BLaER1 treated with 17β-estradiol and CSF1 and Interleukin-3, amounts not matched to agents 10 nM and 100 nM (cell line): ENCODE results near the gene ANKLE2.

ENCODE experiments used
- H3K27ac ChIP-seq, 11 experiments: shearing (Covaris generic); formaldehyde crosslinking; 2 replicates each; pipeline ENCODE4 v1.8.1; 2022
- H3K27me3 ChIP-seq, 11 experiments: shearing (Covaris generic); formaldehyde crosslinking; 2 replicates each; pipeline ENCODE4 v1.8.1; 2022
- H3K36me3 ChIP-seq, 11 experiments: shearing (Covaris generic); formaldehyde crosslinking; 2 replicates each; pipeline ENCODE4 v1.8.1; 2022
- H3K4me1 ChIP-seq, 10 experiments: shearing (Covaris generic); formaldehyde crosslinking; 2 replicates each; pipeline ENCODE4 v1.8.1; 2022
- H3K4me2 ChIP-seq, 11 experiments: shearing (Covaris generic); formaldehyde crosslinking; 2 replicates each; pipeline ENCODE4 v1.8.1; 2022
- H3K4me3 ChIP-seq, 10 experiments: shearing (Covaris generic); formaldehyde crosslinking; 2 replicates each; pipeline ENCODE4 v1.8.1; 2022
- H3K9ac ChIP-seq, 11 experiments: shearing (Covaris generic); formaldehyde crosslinking; 2 replicates each; pipeline ENCODE4 v1.8.1; 2022
- H3K9me3 ChIP-seq, 11 experiments: shearing (Covaris generic); formaldehyde crosslinking; replicated peaks in 1 of 11; 2 replicates each; pipeline ENCODE4 v1.8.1; 2022
- H4K20me1 ChIP-seq, 11 experiments: shearing (Covaris generic); formaldehyde crosslinking; 2 replicates each; pipeline ENCODE4 v1.8.1; 2022
- Cebpa-rat ChIP-seq, 11 experiments: shearing (Covaris generic); IDR thresholded peaks; 2 replicates each; pipeline ENCODE4 v1.8.1; 2022

Gene ANKLE2

DNA sequence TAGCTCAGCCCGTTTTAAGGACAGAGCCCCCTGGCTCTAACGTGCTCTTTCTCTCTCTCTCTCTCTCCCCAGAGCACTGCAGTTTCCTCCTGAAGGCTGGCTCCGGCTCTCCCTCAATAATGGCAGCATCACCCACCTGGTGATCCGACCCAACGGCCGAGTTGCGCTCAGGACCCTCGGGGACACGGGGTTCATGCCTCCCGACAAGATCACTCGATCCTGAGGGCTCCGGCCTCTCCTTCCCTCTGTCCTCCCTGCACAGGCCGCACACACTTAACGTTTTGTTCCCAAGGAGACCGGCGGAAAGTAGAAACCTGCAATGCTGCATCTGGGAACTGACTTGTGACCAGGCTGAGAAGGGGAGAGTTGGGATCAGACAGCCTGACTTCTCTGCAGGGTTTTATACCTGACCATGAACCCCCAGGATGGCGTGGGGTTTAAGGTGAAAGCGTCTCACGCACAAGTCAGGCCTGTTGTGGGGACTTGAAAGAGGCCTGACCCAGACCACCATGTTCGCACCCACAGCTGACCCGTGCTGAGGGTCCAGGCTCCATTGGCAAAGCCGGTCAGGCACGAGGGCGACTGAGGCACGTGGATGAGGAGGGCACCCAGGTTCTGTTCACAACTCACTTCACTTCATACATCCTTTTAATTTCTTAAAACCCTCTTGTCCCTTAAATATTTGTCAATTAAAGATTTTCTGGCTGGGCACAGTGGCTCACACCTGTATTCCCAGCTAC, 40.9 kb downstream of the ANKLE2 start:
- no peak overlapping the region for H3K4me2 ChIP-seq
- no peaks in the 10 kb centered on the region for H3K27me3 ChIP-seq
- H3K9ac ChIP-seq: no peak overlapping the region
- H4K20me1 ChIP-seq: peaks cover 57 to 97% (median 95%) of the 10 kb centered on the region in 11 experiments
- TF ChIP-seq Cebpa-rat (IDR thresholded peaks at IDR 0.05): no peak
- H3K9me3 ChIP-seq: no peaks in the 10 kb centered on the region
- no peak overlapping the region for H3K27ac ChIP-seq
- H3K36me3 ChIP-seq: peaks cover 79 to 97% (median 89%) of the 10 kb centered on the region in 11 experiments
- no peak overlapping the region for H3K4me3 ChIP-seq
- peaks cover 15 to 23% (median 19%) of the 10 kb centered on the region in 10 experiments for H3K4me1 ChIP-seq

DNA sequence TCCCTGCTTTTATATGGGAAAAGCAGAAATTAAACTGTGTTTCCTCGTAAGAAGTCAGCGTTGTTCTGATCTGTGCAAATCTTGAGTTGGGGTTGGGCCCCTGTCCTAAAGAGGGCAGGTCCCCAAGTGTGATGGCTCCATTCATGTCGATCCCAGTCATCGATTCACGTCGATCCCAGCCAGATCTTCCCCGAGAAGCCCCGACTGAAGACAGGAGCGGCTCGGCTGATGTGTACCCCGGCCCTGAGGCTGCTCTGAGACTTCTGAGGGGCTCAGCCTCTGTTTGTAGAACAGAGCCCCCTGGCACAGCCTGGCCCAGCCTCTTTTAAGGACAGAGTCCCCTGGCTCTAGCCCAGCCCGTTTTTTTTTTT, 41.7 kb downstream of the ANKLE2 start:
- H3K27ac ChIP-seq: no peak overlapping the region
- peaks cover 77 to 97% (median 89%) of the 10 kb centered on the region in 11 experiments for H3K36me3 ChIP-seq

DNA sequence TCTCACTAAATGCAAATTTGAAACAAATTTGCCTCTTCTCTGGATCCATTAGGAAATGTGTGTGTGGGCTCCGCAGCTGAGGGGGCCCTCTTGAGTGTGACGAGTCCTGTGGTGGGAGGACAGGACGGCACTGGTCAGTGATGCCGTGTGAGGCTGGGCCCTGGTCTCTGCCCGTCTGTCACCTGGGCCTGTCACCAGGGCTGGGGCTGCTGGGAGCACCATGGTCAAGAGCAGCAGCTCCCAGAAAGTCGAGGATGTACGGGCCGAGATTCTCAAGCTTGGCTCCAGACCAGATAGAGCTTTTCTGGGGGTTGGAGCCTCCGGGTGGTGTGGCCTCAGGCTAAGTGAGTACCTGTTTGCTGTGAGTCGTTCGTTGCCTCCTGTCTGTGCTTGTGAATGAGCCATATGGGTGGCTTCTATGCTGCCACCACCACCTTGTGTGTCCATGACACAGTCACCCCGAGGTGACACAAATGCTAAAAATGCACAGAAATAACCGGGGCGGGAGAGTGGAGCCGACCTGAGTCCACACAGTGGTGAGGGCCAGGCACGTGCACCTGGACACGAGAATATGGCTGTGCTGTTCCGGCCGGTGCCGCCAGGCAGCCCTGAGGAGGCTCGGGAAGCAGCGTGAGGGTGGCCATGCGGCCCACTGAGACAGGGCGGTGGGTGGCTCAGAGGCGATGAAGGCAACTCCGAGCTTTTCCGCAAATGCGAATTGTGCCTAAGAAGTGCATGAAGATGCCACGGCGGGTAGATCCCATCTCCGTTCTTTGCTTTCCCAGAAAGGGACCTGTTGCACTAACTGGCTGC, 42.3 kb downstream of the ANKLE2 start:
- Histone ChIP-seq H3K4me2 (no peak overlapping the region), H4K20me1 (peaks cover 50 to 97% (median 94%) of the 10 kb centered on the region in 11 experiments; a peak in 21 of 22 replicates), H3K27me3 (no peaks in the 10 kb centered on the region), H3K4me1 (peaks cover 15 to 24% (median 19%) of the 10 kb centered on the region in 10 experiments), H3K9ac (no peak overlapping the region), H3K27ac (no peak overlapping the region), H3K36me3 (peaks cover 77 to 97% (median 89%) of the 10 kb centered on the region in 11 experiments), H3K9me3 (no peaks in the 10 kb centered on the region), H3K4me3 (no peak overlapping the region)
- TF ChIP-seq Cebpa-rat (IDR thresholded peaks at IDR 0.05): no peak

More for the DNA sequence above, 41.7 kb downstream of the ANKLE2 start:
- H3K4me2 ChIP-seq: no peak overlapping the region
- TF ChIP-seq Cebpa-rat (IDR thresholded peaks at IDR 0.05): no peak
- no peak overlapping the region for H3K4me3 ChIP-seq
- H3K4me1 ChIP-seq: peaks cover 15 to 23% (median 19%) of the 10 kb centered on the region in 10 experiments
- peaks cover 56 to 97% (median 94%) of the 10 kb centered on the region in 11 experiments for H4K20me1 ChIP-seq
- H3K27me3 ChIP-seq: no peaks in the 10 kb centered on the region
- no peaks in the 10 kb centered on the region for H3K9me3 ChIP-seq
- no peak overlapping the region for H3K9ac ChIP-seq

DNA sequence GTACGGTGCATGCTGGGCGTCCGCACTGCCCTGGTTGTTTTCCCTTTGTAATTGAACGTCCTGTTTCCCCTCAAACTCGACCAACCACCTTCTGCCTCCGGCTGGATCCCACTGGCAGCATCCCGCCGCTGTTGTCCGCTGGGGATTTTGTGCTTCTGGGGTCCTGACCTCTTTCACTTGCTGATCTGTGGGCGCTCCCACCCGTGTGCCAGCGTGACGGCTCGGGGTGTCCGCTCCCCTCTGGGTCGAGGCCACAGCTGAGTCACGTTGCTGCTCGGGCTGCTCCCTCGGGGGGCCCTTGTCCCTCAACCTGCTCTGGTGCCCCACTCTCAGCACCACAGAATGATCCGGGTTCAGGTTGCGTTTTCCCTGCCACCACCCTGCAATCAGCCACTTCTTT, 43.0 kb downstream of the ANKLE2 start:
- no peak for TF ChIP-seq Cebpa-rat (IDR thresholded peaks at IDR 0.05)
- Histone ChIP-seq H4K20me1 (peaks cover 47 to 97% (median 94%) of the 10 kb centered on the region in 11 experiments; a peak in 21 of 22 replicates), H3K9ac (no peak overlapping the region), H3K4me3 (no peak overlapping the region), H3K36me3 (peaks cover 71 to 97% (median 89%) of the 10 kb centered on the region in 11 experiments), H3K4me2 (no peak overlapping the region), H3K9me3 (no peaks in the 10 kb centered on the region), H3K27ac (no peak overlapping the region), H3K4me1 (peaks cover 16 to 29% (median 22%) of the 10 kb centered on the region in 10 experiments), H3K27me3 (no peaks in the 10 kb centered on the region)

DNA sequence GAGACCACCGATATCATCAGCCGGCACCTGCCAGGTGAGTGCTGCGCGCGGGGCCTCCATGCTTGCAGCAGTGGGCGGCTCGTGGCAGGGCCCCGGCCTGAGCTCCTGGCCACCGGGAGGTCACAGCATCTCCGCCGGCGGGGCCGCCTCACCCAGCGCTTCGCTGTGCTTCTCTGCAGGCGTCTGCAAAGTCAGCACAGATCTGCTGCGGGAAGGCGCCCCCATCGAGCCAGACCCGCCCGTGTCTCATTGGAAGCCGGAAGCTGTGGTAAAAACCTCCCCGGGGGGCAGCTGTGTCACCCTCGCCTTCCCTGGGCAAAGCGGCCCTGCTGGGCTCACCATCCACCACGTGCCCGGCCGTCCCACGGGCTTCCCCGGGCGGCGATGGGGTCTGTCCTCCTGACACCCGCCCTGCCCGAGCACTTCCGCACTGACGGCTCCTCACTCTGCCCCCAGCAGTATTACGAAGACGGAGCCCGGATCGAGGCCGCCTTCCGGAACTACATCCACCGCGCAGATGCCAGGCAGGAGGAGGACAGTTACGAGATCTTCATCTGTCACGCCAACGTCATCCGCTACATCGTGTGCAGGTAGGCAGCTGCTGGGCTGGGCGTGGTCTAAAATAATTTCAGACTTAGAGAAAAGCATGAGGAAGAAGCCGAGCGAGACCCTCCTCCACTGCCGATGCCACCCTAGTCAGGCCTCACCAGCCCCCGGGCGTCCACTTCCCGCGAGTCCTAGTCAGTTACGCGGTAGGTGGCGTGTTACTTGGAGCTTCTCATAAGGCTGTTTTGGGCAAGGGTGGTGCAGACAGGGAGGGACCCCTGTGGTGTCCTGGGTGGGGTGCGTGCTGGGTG, 43.9 kb downstream of the ANKLE2 start:
- peaks cover 25 to 37% (median 30%) of the 10 kb centered on the region in 10 experiments for H3K4me1 ChIP-seq
- H3K4me3 ChIP-seq: no peak overlapping the region
- peak overlapping the region in 8 of 11 experiments; percentile 23 to 60 (median 51); a peak in 13 of 22 replicates for H3K27ac ChIP-seq
- H3K9me3 ChIP-seq: no peaks in the 10 kb centered on the region
- H3K4me2 ChIP-seq: peak overlapping the region; percentile 58 to 78 (median 65)
- H3K9ac ChIP-seq: peak overlapping the region in 7 of 11 experiments; percentile 2 to 48 (median 23); a peak in 7 of 22 replicates
- H3K27me3 ChIP-seq: no peaks in the 10 kb centered on the region
- peaks cover 42 to 97% (median 94%) of the 10 kb centered on the region in 11 experiments; a peak in 21 of 22 replicates for H4K20me1 ChIP-seq
- TF ChIP-seq Cebpa-rat (IDR thresholded peaks at IDR 0.05): no peak
- peaks cover 63 to 96% (median 88%) of the 10 kb centered on the region in 11 experiments for H3K36me3 ChIP-seq

DNA sequence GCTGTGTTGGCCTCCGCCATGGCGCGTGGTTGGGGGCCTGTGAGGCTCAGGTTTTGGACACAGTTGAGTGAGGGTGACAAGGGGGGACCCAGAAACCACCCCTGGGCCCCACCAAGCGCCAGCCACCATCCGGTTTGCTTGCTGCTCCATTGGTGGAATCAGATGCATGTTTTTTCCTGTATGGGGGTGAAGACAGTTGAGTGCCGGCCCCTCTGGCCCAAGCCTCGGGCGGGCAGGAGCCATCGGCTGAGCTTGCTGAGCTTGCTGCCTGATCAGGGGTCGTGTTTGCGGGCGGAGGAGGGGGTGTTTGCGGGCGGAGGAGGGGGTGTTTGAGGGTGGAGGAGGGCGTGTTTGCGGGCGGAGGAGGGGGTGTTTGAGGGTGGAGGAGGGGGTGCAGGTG, 44.6 kb downstream of the ANKLE2 start:
- Histone ChIP-seq H3K9ac (peak overlapping the region in 4 of 11 experiments; percentile 8 to 46 (median 22); a peak in 4 of 22 replicates), H3K4me3 (no peak overlapping the region), H3K4me1 (peaks cover 30 to 45% (median 37%) of the 10 kb centered on the region in 10 experiments), H3K9me3 (no peaks in the 10 kb centered on the region), H3K27ac (no peak overlapping the region; a peak in 1 of 22 replicates), H3K27me3 (no peaks in the 10 kb centered on the region), H3K4me2 (peak overlapping the region; percentile 58 to 78 (median 65); a peak in 21 of 22 replicates), H3K36me3 (peaks cover 56 to 89% (median 83%) of the 10 kb centered on the region in 11 experiments), H4K20me1 (peaks cover 39 to 97% (median 96%) of the 10 kb centered on the region in 11 experiments; a peak in 21 of 22 replicates)
- TF ChIP-seq Cebpa-rat (IDR thresholded peaks at IDR 0.05): no peak

DNA sequence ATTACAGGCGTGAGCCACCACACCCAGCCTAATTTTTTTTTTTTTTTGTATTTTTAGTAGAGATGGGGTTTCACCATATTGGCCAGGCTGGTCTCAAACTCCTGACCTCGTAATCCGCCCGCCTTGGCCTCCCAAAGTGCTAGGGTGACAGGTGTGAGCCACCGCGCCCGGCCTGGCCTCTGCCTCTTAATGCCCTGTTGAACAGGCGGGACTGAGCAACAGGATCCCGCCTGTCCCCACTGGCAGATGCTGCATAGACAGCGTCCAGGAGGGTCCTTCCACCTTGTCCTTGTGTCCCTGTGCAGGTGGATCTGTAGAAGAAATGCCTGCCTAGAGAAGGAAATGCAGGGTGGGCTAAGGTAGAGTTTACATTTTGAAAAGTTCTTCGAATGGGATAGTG, 45.3 kb downstream of the ANKLE2 start:
- no peak for TF ChIP-seq Cebpa-rat (IDR thresholded peaks at IDR 0.05)
- Histone ChIP-seq H3K27me3 (no peaks in the 10 kb centered on the region), H3K4me3 (no peak overlapping the region), H3K4me1 (peaks cover 37 to 51% (median 44%) of the 10 kb centered on the region in 10 experiments), H3K9me3 (no peaks in the 10 kb centered on the region), H4K20me1 (peaks cover 35 to 97% (median 96%) of the 10 kb centered on the region in 11 experiments; a peak in 21 of 22 replicates), H3K9ac (no peak overlapping the region; a peak in 1 of 22 replicates), H3K27ac (no peak overlapping the region), H3K36me3 (peaks cover 50 to 83% (median 76%) of the 10 kb centered on the region in 11 experiments), H3K4me2 (peak overlapping the region in 8 of 11 experiments; percentile 58 to 78 (median 64); a peak in 10 of 22 replicates)

DNA sequence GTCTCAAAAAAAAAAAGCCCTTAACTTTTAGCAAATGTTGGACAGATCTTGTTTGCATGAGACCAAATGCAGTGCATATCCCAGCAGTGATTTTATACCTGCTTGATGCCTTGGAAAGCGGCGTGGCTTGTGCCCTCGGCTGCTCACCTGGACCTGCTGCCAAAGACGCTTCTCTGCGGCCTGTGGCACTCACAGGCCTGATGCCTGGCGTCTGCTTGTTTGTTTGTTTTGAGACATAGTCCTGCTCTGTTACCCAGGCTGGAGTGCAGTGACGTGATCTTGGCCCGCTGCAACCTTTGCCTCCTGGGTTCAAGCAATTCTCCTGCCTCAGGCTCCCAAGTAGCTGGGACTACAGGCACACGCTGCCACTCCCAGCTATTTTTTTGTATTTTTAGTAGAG, 45.8 kb downstream of the ANKLE2 start:
- peaks cover 35 to 97% (median 92%) of the 10 kb centered on the region in 11 experiments; a peak in 21 of 22 replicates for H4K20me1 ChIP-seq
- TF ChIP-seq Cebpa-rat (IDR thresholded peaks at IDR 0.05): no peak
- H3K4me3 ChIP-seq: no peak overlapping the region
- H3K9ac ChIP-seq: no peak overlapping the region
- H3K27ac ChIP-seq: no peak overlapping the region
- no peak overlapping the region for H3K4me2 ChIP-seq
- H3K36me3 ChIP-seq: peaks cover 45 to 78% (median 72%) of the 10 kb centered on the region in 11 experiments
- no peaks in the 10 kb centered on the region for H3K27me3 ChIP-seq
- H3K4me1 ChIP-seq: peaks cover 37 to 51% (median 44%) of the 10 kb centered on the region in 10 experiments
- H3K9me3 ChIP-seq: no peaks in the 10 kb centered on the region
